Hepatic stellate cell (primary cell): Measurements from ENCODE around the gene NXN.
"Not testable (repeated sequence)": the region's sequence is repeated elsewhere in the genome, so short reads cannot be mapped to it uniquely, and the experiment has no call there.

Source experiments
- DNase-seq: peaks from one replicate; pipeline ENCODE4 v3.0.0; 2011; ENCODE audit warnings: low spot score

NXN gene

DNA sequence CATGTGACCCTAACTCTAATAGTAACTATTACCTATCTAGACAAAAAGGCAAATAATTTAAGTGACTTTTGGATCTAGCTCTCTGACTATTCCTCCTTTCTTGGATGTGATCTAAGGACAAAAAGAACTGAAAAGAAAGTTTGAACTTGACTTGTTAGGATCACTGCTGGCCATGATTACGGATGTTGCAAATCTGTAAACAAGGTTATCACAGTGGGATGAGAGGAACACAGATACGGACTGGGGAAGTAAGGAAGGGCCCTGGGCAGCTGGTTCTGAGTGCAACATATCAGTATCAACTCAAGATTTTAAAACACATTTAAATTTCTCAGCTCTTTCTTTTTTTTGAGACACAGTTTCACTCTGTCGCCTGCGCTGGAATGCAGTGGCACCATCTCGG is 118.8 kb downstream of the NXN start:
- no peak for DNase-seq

DNA sequence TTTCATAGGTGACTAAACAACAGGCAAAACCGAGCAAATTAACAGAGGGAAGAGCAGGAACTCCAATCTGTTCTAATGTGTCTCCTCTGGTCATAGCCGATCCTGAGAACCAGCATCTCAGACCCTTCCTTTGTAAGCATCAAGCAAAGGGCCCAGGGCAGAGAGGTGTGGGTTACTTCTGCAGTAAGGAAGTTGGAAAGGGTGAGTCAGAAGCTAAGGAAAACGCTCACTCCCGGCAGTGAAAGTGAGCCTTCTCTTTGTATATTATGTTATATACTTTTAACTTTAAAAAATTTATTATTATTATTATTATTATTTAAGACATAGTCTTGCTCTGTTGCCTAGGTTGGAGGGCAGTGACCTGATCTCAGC is 119.8 kb downstream of the NXN start:
- DNase-seq, result no peak

DNA sequence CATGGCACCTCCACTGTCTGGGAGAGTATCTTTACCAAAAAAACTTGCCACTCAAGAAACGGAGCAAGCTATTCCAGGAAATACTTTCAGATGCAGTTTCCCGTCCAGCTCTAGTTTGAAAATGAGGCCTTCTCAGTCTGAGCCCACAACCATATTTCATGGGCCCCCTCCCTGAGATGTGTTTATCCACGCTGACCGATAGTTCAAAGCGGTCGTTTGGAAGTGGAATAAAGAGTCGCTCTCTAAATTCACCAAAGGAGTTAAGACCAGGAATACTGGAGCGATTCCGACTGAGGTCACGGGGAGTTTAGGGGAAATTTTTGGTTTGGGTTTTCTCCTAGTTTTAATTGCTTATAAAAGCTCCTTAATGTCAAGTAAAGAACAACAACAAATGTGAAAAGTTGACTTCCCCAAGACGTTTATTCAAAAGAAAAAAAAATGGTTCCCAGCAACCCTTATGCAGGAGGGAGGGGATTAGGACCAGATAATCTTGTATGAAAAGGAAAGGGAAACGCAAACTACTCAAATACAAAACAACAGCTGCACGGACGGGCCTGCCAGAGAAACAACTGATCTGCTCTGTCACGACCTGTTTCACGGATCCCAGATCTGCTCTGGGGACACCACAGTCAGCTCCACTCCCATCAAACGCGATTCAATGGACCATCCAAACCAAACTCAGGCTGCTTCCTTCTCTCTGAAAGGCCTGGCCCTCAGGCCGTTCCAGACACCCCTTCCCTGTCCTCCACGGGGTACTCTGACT is 120.3 kb downstream of the NXN start:
- no peak for DNase-seq

DNA sequence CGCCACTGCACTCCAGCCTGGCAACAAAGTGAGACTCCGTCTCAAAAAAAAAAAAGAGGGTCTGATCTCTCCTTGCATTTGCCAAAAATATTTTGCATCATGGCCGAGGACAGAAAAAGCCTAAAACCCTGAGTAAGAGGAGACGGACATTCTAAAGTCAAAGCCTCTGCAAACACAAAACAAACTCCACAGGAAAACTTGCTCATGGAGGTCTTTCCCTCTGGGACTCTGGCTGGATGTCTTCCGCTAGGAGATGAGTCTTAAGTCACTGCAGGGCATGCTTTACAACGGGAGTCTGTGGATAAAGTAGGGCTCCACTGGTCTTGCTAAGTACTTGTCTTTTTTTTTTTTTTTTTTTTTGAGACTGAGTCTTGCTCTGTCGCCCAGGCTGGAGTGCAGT is 123.4 kb downstream of the NXN start:
- DNase-seq, result no peak

DNA sequence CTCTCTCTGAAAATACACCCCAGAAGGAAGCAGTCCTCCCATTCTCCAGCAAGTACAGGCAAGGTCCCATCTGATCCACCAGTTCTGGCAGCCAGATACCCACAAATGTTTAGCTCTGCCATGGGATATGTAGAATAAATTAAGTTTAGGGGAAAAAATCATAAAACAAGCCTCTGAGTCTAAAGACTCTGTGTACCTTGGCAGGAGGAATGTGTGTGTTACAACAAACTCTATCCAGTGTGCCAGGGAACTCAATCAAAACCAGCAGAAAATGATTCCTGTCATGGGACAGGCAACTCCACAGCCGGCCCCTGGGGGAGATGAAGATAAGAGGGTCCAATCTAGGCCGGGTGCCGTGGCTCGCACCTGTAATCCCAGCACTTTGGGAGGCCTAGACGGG is 124.0 kb downstream of the NXN start:
- DNase-seq, result no peak

DNA sequence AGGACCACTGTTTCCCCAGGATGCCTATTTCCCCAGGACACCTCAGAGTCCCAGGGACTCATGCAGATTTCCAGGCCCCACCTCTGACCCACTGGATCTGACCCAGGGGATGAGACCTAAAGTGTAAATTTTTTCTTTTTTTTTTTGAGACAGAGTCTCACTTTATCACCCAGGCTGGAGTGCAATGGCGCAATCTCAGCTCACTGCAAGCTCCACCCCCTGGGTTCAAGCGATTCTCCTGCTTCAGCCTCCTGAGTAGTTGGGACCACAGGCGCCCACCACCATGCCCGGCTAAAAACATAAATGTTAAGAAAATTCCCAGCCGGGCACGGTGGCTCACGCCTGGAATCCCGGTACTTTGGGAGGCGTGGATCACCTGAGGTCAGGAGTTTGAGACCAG is 126.7 kb downstream of the NXN start:
- not testable (repeated sequence) for DNase-seq

DNA sequence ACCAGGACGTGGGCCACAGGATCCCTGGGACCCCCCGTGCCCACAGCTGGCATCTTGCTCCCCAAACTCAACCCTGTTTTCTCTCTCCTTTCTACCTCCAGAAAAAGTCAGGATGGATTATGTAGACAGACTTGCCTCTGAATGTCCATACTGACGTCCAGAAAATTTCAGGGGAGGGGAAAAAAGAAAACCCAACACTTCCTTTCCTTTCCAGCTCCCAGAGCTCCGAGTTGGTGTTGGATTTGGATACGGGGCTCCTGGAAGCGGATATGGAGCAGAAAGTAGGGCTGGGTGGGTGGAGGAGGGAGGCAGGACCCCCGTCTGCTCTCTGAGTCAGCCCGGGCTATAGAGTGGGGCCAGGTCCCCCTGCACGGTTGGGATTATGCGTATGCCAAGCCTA is 127.2 kb downstream of the NXN start:
- DNase-seq, result no peak

DNA sequence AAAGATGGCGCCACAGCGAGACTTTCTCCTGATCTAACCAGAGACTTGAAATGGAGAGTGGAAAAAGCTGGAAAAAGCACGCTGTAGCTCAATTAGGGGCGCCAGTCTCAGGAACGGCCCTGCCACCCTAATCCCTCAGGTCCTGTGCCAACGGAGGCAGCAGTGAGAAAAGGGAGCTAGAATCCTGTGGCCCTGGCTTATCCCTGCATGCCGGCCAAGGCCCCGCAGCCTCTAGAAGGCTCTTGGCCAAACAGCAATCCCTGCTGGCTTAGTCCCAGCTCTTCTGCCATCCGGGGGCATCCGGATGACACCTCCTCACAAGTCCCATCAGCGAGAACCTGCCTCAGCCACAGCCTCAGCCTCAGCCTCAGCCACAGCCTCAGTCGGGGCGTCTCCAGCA is 127.7 kb downstream of the NXN start:
- no peak for DNase-seq

DNA sequence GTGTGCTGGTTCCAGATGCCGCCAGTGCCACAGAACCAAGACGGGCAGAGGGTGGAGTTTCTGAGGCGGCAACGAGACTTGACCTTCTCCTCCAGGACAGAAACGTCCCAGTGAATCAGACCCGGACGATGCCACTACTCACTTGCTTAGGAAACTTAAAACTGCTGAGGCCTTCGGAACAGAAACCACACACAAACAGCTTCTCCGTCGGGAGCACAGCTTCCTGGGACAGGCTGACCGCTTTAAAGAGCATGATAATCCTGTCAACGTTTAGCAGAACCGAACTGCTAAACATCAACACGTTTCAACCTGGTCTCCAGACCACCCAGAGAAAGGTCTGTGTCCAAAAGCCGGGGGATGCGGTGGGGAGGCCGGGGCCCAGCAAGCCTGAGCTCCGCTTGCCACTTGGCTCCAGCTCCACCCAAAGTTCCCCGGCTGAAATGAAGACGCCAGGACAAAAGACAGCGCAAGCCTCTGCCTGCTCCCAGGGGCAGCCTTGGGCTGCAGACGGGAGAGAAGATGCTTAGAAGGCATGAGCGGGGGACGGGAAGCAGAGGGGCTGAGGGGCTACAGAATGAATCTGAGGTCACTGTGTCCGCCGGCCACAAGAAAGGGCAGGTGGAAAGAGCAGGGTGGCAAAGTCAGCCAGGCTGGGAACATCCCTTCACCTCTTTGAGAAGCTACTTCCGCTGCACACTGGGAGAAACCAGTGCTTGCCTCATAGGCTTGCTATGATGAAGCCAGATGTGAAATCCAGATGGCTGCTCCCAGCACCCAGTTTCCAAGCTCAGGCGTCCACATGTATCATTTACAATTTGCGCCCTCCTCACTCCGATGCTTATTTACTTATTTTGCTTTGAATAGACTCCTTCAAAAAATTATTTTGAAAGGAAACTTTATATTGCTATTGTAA is 128.5 kb downstream of the NXN start:
- DNase-seq, result peak; percentile 50

DNA sequence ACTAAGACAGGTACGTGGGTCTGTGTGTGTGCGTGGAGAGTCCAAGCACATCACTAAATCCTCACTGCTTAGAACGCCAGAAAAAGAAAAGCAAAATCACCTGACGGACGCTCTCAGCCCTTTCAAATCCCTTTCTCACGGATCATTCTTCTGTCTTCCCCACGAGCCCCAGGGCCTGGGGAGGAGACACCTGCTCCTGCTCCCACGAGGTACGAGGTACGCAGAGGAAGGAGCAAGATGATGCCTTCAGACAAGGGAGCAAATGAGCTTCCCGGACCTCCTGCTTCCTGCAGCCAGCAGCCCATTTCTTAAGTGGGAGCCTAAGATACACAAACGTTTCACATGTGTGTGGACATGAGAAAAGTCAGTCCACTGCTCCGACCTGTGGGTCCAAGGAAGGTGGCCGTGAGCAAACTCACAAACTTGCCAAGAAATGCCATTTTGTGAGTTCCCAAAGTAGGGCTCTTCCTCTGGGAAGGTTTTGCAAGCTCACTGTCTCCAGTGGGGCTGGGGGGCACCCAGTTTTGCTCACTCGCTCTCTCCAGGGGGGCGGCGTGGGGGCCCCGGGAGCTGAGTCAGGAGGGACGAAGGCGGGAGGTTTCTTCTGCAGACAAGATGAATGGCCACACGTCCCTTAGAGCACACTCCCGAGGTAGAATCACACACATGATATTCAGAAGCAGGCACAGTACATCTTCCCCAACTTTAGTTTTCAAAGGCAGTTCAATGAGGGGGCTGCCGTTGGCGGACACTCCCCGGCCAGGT is 129.3 kb downstream of the NXN start:
- no peak for DNase-seq

DNA sequence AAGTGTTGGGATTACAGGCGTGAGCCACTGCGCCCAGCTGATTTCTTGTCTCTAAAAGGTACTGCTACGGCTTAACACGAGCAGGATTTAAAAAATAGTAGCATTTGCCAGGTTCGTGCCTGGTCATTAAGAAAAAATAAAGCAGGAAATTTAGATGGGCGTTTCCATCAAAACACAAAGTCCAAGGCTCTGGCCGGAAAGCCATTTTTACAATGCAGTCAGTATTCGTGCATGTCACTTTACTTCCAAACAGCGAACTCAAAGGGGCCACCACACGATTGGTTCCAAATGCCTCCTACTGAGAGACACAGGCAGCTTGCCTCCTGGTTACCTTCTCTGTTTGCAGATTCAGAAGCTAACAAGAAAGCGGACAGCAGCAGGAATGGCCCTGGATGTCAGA is 131.2 kb downstream of the NXN start:
- no peak for DNase-seq

DNA sequence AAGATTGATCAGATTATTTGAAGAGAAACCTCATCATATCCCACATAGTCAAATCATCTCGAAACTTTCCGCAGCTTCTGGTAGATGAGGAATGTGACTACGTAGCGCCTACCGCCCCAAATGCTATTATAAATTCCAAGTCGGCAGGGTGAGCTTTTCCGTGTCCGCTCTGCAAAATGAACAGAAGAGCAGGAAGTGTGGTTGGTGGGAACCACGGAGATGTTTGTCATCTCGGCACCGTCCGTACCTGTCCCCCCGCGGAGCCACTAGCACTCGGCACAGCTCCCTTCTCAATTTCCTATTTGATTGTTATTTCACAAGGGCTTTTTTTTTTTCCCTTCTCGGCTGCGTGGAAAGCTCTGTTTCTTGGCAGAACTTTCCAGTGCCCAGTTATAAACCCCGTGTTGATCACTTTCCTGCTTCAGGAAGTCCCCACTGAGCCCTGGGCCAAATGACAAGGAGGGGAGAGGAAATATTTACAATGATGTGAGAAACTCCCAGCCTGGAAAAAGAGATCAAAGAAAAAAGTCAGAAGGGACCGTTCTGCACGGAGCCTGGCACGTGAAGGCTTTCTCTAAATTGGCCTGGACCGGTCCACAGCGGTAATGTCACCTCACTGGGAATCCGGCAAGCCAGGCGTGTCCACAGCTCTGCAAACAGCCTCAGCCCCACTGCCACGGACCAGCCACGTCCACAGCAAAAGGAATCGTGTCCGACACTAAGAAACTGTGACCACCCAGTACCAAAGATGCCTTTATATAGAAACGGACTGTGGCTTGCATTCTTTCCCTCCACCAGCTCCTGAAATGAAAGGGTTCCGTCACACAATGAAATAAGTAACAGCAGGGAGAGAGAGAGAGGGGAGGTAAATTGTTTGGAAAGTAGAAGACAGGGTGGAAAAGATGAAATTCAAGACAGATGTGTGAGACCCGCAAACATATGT is 132.4 kb downstream of the NXN start:
- DNase-seq, result no peak

DNA sequence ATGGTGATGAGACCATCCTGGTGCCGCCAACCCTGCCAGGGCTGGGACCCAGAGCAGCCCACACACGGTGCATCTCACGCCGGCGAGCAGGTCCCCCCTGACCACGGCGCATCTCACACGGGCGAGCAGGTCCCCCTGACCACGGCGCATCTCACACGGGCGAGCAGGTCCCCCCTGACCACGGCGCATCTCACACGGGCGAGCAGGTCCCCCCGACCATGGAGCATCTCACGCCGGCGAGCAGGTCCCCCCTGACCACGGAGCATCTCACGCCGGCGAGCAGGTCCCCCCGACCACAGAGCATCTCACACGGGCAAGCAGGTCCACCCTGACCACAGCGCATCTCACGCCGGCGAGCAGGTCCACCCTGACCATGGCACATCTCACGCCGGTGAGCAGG is 138.3 kb downstream of the NXN start:
- DNase-seq, result no peak

DNA sequence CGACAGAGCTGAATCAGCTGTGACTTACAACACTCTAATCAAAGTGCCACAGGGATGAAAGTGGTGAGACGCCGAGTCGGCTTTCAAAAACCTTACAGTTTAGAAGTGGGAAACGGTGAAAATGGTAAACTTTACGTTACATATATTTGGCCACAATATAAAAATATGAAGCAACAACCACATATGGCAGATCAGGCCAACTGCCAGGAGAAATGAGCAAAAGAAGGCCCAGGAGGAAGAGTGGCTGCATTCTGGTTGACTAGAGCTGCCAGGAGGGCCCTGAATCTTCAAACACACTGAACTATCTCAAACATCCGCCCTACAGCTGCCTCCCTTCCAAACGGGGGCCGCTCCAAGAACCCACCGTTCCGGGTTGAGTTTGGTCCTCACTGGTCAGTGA is 141.1 kb downstream of the NXN start:
- DNase-seq, result no peak

DNA sequence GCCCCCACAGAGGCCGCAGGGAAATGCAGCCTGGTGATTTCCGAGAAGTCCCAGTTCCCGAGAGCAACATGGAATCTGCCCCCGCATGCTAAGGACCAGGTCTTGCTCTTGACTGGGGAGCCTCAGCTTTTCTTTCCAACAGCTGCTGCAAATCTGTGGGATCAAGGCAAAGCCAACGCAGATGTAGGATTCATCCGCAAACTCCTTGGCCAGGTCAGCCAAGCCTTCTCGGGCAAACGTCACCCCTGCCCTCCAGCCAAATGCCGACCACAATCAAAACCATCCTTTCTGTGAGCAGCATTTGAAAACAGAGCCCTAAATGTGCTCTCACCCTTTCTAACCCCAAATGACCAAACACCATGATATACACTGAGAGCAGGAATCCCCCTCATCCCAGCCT is 143.4 kb downstream of the NXN start:
- no peak for DNase-seq

DNA sequence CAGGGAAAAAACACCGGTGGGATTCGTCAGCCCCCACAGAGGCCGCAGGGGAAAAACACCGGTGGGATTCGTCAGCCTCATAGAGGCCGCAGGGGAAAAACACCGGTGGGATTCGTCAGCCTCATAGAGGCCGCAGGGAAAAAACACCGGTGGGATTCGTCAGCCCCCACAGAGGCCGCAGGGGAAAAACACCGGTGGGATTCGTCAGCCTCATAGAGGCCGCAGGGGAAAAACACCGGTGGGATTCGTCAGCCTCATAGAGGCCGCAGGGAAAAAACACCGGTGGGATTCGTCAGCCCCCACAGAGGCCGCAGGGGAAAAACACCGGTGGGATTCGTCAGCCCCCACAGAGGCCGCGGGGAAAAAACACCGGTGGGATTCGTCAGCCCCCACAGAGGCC is 143.9 kb downstream of the NXN start:
- not testable (repeated sequence) for DNase-seq

DNA sequence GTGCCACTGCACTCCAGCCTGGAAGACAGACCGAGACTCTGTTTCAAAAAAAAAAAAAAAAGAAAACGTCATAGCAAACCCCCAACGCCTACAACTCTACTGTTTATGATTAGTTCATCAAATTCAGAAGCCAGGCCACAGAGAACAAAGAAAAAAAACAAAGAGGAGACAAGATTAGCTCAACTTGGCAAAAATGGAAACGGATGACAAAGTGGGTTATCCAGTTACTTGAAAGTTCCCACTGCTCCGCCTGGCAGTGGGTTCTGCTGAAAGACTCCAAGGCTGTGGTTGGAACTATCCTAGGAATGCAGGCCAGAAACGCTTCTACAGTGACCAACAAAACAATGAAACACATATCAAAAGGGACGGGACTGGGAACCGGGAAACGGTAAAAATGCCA is 144.3 kb downstream of the NXN start:
- peak; percentile 72 for DNase-seq

DNA sequence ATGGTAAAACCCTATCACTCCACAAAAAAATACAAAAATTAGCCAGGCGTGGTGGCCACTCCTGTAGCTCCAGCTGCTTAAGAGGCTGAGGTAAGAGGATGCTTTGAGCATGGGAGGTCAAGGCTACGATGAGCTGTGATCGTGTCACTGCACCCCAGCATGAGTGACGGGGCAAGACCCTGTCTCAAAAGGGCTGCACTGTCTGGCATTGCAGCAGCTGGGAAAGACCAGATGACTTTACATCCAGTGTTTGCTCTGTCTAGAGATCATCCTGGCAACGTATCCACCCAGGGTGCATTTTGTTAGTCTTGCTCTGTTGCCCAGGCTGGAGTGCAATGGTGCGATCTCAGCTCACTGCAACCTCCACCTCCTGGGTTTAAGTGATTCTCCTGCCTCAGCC is 145.4 kb downstream of the NXN start:
- no peak for DNase-seq

DNA sequence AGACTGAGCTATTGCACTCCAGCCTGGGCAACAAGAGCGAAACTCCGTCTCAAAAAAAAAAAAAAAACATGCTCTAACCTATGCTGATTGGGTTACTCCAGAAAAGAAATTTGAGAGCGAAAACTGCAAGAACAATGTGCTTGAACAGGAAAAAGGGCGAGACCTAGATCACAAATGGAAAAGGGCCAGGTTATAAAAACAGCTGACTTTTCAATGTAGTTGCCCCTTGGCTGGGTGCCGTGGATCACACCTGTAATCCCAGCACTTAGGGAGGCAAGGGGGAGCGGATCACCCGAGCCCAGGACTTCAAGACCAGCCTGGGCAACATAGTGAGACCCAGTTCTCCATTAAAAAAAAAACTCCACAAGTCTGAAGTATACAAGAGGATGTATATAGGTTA is 148.6 kb downstream of the NXN start:
- no peak for DNase-seq

DNA sequence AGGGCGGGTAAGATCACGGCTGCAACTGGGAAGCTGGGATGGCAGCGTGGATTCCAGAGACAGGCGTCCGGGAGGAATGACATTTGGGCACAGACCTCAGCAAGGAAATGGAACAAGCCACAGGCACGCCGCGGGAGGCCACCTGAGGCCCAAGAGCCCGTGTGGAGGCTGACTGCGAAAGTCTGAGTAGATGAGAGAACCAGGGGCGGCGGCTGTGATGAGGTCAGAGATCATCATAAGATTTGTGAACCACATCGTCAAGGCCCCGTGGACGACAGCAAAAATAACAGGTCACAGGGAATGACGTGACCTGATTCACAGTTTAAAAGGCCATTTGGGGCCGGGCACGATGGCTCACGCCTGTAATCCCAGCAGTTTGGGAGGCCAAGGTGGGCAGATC is 149.2 kb downstream of the NXN start:
- no peak for DNase-seq

DNA sequence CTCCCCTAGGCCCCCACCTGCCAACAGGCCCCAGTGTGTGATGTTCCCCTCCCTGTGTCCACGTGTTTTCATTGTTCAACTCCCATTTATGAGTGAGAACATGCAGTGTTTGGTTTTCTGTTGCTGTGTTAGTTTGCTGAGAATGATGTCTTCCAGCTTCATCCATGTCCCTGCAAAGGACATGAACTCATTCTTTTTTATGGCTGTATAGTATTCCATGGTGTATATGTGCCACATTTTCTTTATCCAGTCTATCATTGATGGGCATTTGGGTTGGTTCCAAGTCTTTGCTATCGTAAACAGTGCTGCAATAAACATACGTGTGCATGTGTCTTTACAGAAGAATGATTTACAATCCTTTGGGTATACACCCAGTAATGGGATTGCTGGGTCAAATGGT is 150.0 kb downstream of the NXN start:
- DNase-seq, result not testable (repeated sequence)

DNA sequence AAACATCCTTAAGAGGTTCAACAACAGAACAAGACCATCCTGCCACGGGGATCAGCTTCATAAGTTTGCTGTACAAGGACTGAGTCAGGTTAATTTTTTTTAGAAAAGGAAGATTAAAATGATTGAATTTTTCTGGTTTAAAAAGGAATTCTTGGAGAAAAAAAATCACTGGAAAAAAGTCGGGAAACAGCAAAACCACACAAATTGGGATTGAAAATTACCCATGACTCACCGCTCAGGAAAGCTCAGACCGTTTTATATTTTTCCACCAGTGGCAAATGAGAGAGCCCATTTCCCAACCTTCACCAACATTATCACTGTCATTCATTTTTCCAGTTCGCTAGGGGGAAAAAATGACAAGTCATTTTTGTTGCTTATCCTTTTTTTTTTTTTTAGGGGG is 150.8 kb downstream of the NXN start:
- DNase-seq, result no peak
